ENCODE measurements around the gene FAM222B.

The FAM222B gene

GRCh38 chr17:28860363-28860808, 17.8 kb upstream of the FAM222B start:
- TF ChIP-seq, protein P1, sequence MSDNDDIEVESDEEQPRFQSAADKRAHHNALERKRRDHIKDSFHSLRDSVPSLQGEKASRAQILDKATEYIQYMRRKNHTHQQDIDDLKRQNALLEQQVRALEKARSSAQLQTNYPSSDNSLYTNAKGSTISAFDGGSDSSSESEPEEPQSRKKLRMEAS (IDR thresholded peaks at IDR 0.05; ENCODE audit: low read depth, low read length) = no peak
- no peak for TF ChIP-seq CTCF (IDR thresholded peaks at IDR 0.05; ENCODE audit: low read depth, low read length)
- no peak for DNase-seq (ENCODE audit: low read depth)

GRCh38 chr17:28858801-28859355, 16.3 kb upstream of the FAM222B start:
- no peak overlapping the region for H3K4me3 ChIP-seq (ENCODE audit: low read depth, low read length)
- DNase-seq (ENCODE audit: low read depth) = no peak
- TF ChIP-seq CTCF (IDR thresholded peaks at IDR 0.05; ENCODE audit: low read depth, low read length) = no peak
- no peak for TF ChIP-seq POLR2A (IDR thresholded peaks at IDR 0.05; ENCODE audit: extremely low read depth, insufficient read length)
- no peak for TF ChIP-seq MYC (IDR thresholded peaks at IDR 0.05; ENCODE audit: low read depth, low read length)
- TF ChIP-seq, protein P1 (IDR thresholded peaks at IDR 0.05; ENCODE audit: low read depth, low read length) = no peak

More at GRCh38 chr17:28860363-28860808, 17.8 kb upstream of the FAM222B start:
- H3K4me3 ChIP-seq (ENCODE audit: low read depth, low read length) = no peak overlapping the region

DNA sequence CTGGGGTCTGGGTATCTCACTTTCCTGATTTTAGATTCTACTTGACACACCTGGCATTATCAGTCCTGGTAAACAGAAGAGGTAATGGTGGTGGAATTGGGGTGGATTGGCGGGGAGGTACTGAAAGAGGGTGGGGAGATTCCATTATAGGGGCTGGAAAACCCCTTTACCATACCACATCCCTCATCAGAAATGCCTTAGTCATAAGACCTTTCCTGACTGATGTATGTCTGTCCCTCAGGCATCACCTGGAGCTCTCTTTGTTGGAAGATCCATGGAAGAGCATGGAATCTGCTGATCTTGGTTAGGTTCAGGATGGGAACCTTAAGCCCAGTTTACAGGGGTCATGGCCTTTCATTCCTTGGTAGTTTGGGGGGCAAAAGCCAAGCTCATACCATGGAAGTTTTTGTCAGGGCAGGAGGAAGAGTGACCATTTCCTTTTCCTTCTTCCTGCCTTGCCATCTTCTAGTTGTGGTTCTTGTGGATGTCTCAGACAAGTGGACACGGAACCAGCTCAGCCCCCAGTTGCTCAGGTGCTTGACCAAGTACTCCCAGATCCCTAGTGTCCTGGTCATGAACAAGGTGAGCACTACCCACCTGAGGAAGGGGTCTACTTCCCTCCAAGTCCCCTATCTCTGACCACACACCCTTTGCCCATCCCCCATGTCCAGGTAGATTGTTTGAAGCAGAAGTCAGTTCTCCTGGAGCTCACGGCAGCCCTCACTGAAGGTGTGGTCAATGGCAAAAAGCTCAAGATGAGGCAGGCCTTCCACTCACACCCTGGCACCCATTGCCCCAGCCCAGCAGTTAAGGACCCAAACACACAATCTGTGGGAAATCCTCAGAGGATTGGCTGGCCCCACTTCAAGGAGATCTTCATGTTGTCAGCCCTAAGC, 15.6 kb upstream of the FAM222B start:
- TF ChIP-seq POLR2A (IDR thresholded peaks at IDR 0.05; ENCODE audit: extremely low read depth, insufficient read length) (no peak), CTCF (IDR thresholded peaks at IDR 0.05; ENCODE audit: low read depth, low read length) (no peak), MYC (IDR thresholded peaks at IDR 0.05; ENCODE audit: low read depth, low read length) (no peak)
- TF ChIP-seq, protein P1 (IDR thresholded peaks at IDR 0.05; ENCODE audit: low read depth, low read length) = no peak
- DNase-seq (ENCODE audit: low read depth) = no peak
- H3K4me3 ChIP-seq (ENCODE audit: low read depth, low read length) = no peak overlapping the region

DNA sequence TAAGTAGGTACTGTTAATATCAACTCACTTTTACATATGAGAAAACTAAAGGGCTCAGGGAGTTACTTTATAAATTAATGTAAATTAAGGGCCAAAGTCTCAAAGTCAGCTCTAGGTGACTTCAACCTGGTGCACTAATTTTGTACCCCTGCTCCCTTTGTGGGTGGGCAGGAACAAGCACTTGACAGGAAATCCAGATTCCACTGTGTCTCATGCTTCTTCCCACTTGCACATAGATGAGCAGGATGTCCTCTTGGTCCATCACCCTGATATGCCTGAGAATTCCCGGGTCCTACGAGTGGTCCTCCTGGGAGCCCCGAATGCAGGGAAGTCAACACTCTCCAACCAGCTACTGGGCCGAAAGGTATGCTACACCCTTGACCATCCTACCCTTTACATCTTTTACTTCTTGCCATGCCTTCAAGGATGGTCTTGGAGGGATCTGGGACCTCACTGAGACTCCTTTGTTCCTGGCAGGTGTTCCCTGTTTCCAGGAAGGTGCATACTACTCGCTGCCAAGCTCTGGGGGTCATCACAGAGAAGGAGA, 13.5 kb upstream of the FAM222B start:
- TF ChIP-seq POLR2A (IDR thresholded peaks at IDR 0.05; ENCODE audit: extremely low read depth, insufficient read length) = no peak
- TF ChIP-seq MYC (IDR thresholded peaks at IDR 0.05; ENCODE audit: low read depth, low read length) = no peak
- TF ChIP-seq, protein P1 (IDR thresholded peaks at IDR 0.05; ENCODE audit: low read depth, low read length) = no peak
- DNase-seq (ENCODE audit: low read depth) = no peak
- peak overlapping the region; percentile 87 for H3K4me3 ChIP-seq (ENCODE audit: low read depth, low read length)

- DNase-seq (ENCODE audit: low read depth) = no peak
- TF ChIP-seq POLR2A (IDR thresholded peaks at IDR 0.05; ENCODE audit: extremely low read depth, insufficient read length) = no peak
- TF ChIP-seq MYC (IDR thresholded peaks at IDR 0.05; ENCODE audit: low read depth, low read length) = no peak
- no peak for TF ChIP-seq CTCF (IDR thresholded peaks at IDR 0.05; ENCODE audit: low read depth, low read length)
- TF ChIP-seq, protein P1 (IDR thresholded peaks at IDR 0.05; ENCODE audit: low read depth, low read length) = no peak
- peak overlapping the region; percentile 87 for H3K4me3 ChIP-seq (ENCODE audit: low read depth, low read length)
Observed at GRCh38 chr17:28855336-28855679, 12.7 kb upstream of the FAM222B start.
